Measurements from ENCODE around the gene ALDH5A1.

DNA sequence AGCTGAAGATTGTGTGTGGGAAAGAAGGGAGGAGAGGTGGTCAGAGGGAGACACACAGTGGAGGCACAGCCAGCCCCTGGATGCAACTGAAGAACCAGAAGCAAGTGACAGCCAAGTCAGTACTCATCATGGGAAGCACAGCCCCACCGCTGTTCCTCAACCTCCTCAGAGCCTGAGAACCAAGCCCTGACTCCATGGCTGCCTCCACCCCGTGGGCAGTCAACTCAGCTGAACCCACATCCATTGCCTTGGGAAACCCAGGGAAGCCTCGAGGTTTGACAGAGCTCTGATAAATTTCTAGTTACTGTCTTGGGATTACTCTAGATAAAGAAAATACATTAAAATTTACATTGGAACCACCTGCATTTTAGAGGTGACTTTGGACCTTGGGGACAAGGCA, 29.6 kb downstream of the ALDH5A1 start:
- TF ChIP-seq CTCF (conservative IDR thresholded peaks at IDR 0.05), result no peak
- no peak for TF ChIP-seq ZFX (IDR thresholded peaks at IDR 0.05)
